ENCODE results near the gene ZBTB11.

DNA sequence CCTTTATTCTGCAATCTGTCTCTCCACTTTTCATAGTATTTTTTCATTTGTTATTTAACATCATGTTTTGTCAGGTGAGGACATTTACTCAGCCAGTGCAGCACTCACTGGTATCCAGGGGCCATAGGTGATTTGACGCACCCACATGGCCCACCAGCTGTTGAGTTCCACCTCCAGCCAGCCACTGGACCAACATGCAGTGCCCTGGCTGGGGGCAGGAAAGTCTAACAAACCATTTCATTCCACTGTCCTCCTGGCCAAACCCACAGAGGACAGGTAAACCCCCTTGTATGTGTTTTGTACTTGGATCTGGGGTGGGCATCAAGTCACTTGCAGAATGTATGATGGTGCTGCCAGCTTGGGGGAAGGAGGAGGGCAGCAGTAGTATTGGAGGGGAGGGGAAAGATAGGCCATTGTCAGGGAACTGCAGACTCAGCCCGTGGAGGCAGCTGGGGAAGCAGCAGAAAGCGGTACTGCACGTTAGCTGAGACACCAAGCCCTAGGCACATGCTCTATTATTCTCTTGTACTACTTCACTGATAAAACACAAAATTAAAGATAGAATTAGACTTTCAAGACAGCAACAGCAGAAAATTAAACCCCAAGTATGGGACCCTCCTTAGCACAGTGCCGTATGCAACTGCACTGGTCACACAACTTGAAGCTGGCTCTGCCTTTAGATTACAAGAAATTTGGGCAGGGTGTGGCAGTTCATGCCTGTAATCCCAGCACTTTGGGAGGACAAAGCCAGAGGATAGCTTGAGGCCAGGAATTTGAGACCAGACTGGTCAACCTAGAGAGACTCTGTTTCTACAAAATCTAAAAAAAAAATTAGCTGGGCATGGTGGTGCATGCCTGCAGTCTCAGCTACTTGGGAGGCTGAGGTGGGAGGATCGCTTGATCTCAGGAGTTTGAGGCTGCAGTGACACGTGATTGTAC is 25.0 kb upstream of the ZBTB11 start:
- TF ChIP-seq, protein P1, sequence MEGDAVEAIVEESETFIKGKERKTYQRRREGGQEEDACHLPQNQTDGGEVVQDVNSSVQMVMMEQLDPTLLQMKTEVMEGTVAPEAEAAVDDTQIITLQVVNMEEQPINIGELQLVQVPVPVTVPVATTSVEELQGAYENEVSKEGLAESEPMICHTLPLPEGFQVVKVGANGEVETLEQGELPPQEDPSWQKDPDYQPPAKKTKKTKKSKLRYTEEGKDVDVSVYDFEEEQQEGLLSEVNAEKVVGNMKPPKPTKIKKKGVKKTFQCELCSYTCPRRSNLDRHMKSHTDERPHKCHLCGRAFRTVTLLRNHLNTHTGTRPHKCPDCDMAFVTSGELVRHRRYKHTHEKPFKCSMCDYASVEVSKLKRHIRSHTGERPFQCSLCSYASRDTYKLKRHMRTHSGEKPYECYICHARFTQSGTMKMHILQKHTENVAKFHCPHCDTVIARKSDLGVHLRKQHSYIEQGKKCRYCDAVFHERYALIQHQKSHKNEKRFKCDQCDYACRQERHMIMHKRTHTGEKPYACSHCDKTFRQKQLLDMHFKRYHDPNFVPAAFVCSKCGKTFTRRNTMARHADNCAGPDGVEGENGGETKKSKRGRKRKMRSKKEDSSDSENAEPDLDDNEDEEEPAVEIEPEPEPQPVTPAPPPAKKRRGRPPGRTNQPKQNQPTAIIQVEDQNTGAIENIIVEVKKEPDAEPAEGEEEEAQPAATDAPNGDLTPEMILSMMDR (IDR thresholded peaks at IDR 0.05), result no peak
- TF ChIP-seq POLR2A (IDR thresholded peaks at IDR 0.05), result no peak
